K562 (cell line): ENCODE measurements around the gene HCST.
A peak's percentile ranks its signal among the peaks of the same experiment; 100 is the strongest.

Experiments
- CAMTA2 ChIP-seq: fragments of 250-450 bp; sonication (Bioruptor Pico); conservative IDR thresholded peaks from 2 replicates; pipeline ENCODE4 v1.5.1; 2022
- CHD2 ChIP-seq: IDR thresholded peaks from 2 replicates; pipeline ENCODE4 v1.6.1; 2011; ENCODE audit warnings: low read depth, low read length
- CREBBP ChIP-seq: IDR thresholded peaks from one replicate; pipeline ENCODE4 v1.6.1; 2012; ENCODE audit warnings: low read depth, mild to moderate bottlenecking, control low read depth, inconsistent platforms, low read length
- CTCF ChIP-seq, 3 experiments: IDR thresholded peaks in 2 of 3; conservative IDR thresholded peaks in 1 of 3; 2 replicates each; pipeline ENCODE4 v1.5.1; 2011 to 2012; ENCODE audit warnings: low read length in 3 of 3, mild to moderate bottlenecking in 3 of 3, control low read depth in 2 of 3, improper control_type of control experiment in 1 of 3, inconsistent platforms in 1 of 3, low read depth in 1 of 3, mixed read lengths in 1 of 3, moderate library complexity in 1 of 3; ENCODE audit not compliant: insufficient read depth in 2 of 3
- EP300 ChIP-seq: IDR thresholded peaks from 2 replicates; pipeline ENCODE4 v1.6.1; 2012; ENCODE audit warnings: low read length, improper control_type of control experiment
- ETS2 ChIP-seq: IDR thresholded peaks from 2 replicates; pipeline ENCODE4 v1.6.1; 2016; ENCODE audit warnings: borderline replicate concordance, missing genetic modification characterization, mild to moderate bottlenecking, moderate library complexity, missing compliant biosample characterization; ENCODE audit not compliant: poor library complexity, severe bottlenecking
- EZH2 ChIP-seq: IDR thresholded peaks from 2 replicates; pipeline ENCODE4 v1.6.1; 2012; ENCODE audit warnings: low read depth, mild to moderate bottlenecking, inconsistent platforms, low read length, borderline replicate concordance
- FOS ChIP-seq: IDR thresholded peaks from 3 replicates; pipeline ENCODE4 v1.6.1; 2011; ENCODE audit not compliant: insufficient read length; ENCODE audit errors: extremely low read depth
- GTF2A2 ChIP-seq: IDR thresholded peaks from 2 replicates; pipeline ENCODE4 v1.6.1; 2016; ENCODE audit warnings: mild to moderate bottlenecking, missing genetic modification characterization, missing compliant biosample characterization
- POLR2AphosphoS2 ChIP-seq: IDR thresholded peaks from 2 replicates; pipeline ENCODE4 v1.6.1; 2012; ENCODE audit warnings: low read length, improper control_type of control experiment
- SRF ChIP-seq, 2 experiments: fragments of 250-450, 450-650 bp in 1 of 2; sonication (Bioruptor Pico) in 1 of 2; sonication (generic) in 1 of 2; formaldehyde crosslinking; IDR thresholded peaks; 2 replicates each; pipeline versions ENCODE4 v1.5.0 to v1.5.1; 2020 to 2022; ENCODE audit warnings: mild to moderate bottlenecking in 1 of 2, missing genetic modification reagents in 1 of 2
- SRSF1 ChIP-seq: fragments of 200-400 bp; formaldehyde crosslinking; IDR thresholded peaks from 2 replicates; pipeline ENCODE4 v1.6.1; 2017; ENCODE audit warnings: mild to moderate bottlenecking, low read depth, low read length, moderate library complexity
- ZBTB17 ChIP-seq: fragments of 450-650 bp; formaldehyde crosslinking; IDR thresholded peaks from 2 replicates; pipeline ENCODE4 v1.4.0; 2020; ENCODE audit warnings: mild to moderate bottlenecking
- ZBTB40 ChIP-seq, 2 experiments: fragments of 450-650 bp in 1 of 2; sonication (generic) in 1 of 2; formaldehyde crosslinking in 1 of 2; IDR thresholded peaks; 2 replicates each; pipeline versions ENCODE4 v1.7.1 to v1.9.0; 2016 to 2022; ENCODE audit warnings: inconsistent platforms in 1 of 2, mild to moderate bottlenecking in 1 of 2, missing genetic modification reagents in 1 of 2

DNA sequence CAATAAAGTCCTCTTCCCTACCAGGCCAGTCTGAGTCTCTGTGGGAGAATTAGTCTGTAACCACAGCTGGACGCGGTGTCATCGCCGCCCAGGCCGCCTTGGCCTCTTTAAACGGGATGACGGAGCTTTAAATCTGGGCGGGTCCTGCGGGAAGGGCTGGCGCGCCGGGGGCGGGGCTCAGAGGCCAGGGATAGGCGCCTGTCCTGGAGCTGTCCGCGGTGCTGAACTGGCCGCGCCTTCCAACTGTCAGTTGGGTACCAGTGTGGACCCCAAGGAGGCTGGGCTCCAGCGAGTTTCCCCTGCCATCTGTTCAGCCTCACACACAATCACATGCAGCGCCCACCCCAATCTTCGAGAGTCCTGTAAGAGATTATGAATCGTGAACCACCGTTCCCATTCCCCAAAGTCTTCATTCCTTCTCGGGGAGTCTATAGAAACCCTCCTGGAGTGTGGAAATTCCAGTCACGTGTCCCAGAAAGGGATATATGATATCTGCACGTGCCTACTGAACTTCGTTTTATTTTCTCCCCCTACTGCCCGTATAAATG is 22.5 kb upstream of the HCST start:
- no peak for TF ChIP-seq EZH2
- no peak for TF ChIP-seq CTCF (IDR thresholded peaks at IDR 0.05 in 2 of 3, conservative IDR thresholded peaks at IDR 0.05 in 1 of 3; ENCODE audit: insufficient read depth in 2 of 3, low read depth in 1 of 3, low read length in 3 of 3)
- peak; percentile 27; the same call in 1 of the 2 replicates for TF ChIP-seq EP300
- no peak for TF ChIP-seq ZBTB17 (CRISPR knock-in tag)
- no peak for TF ChIP-seq CHD2
- no peak for TF ChIP-seq GTF2A2
- no peak for TF ChIP-seq FOS
- no peak for TF ChIP-seq ETS2
- no peak for TF ChIP-seq CAMTA2
- TF ChIP-seq CREBBP = no peak
- TF ChIP-seq SRSF1 = no peak
- TF ChIP-seq POLR2AphosphoS2 = no peak
- peak in 1 of 2 experiments; percentile 75; a peak in 2 of 4 replicates for TF ChIP-seq SRF (CRISPR knock-in tag; IDR thresholded peaks at IDR 0.05)
- peak; percentile 60 for TF ChIP-seq ZBTB40 (IDR thresholded peaks at IDR 0.05)
- TF ChIP-seq ZBTB40 (CRISPR knock-in tag; IDR thresholded peaks at IDR 0.05) = 0 out of 2 replicates have a peak, but pooled peaks have one; percentile 31
